ENCODE measurements around the gene ACR. TPM values are rescaled to one million over a fixed set of nuclear protein-coding genes. Genes with fewer than 3 reads are reported as not detected.
A peak's percentile ranks its signal among the peaks of the same experiment; 100 is the strongest.
"Not testable (repeated sequence)": the region's sequence is repeated elsewhere in the genome, so short reads cannot be mapped to it uniquely, and the experiment has no call there.

The ACR gene
- total RNA-seq, 1 donor from 2014 or later, result 0.22 TPM

DNA sequence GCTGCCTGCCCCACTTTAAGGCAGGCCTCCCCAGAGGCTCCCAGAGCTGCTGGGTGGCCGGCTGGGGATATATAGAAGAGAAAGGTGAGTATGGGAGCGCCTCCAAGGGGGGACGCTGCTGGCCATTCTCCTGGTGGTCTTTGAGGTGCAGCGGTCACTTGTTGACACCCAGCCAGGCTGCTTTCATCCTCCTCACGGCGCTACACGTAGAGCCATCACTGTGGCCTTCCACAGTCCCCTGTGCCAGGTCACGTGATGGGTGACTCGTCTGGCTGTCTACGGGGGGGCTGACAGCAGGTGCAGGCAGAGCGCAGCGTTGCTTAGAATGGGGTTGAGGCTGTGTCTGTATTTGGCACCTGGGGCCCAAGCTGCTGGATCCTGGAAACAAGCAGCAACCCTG lies 1.9 kb downstream of the ACR start:
- Mint-ChIP-seq H3K27ac (no peak overlapping the region), H3K36me3 (no peaks in the 10 kb centered on the region), H3K27me3 (peaks cover 27% of the 10 kb centered on the region), H3K4me1 (ENCODE audit: unreplicated experiment) (no peaks in the 10 kb centered on the region), H3K9me3 (no peaks in the 10 kb centered on the region), H3K4me3 (no peak overlapping the region)
- TF ChIP-seq, protein P1, sequence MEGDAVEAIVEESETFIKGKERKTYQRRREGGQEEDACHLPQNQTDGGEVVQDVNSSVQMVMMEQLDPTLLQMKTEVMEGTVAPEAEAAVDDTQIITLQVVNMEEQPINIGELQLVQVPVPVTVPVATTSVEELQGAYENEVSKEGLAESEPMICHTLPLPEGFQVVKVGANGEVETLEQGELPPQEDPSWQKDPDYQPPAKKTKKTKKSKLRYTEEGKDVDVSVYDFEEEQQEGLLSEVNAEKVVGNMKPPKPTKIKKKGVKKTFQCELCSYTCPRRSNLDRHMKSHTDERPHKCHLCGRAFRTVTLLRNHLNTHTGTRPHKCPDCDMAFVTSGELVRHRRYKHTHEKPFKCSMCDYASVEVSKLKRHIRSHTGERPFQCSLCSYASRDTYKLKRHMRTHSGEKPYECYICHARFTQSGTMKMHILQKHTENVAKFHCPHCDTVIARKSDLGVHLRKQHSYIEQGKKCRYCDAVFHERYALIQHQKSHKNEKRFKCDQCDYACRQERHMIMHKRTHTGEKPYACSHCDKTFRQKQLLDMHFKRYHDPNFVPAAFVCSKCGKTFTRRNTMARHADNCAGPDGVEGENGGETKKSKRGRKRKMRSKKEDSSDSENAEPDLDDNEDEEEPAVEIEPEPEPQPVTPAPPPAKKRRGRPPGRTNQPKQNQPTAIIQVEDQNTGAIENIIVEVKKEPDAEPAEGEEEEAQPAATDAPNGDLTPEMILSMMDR (conservative IDR thresholded peaks at IDR 0.05), result no peak
- peak; percentile 55 for DNase-seq (ENCODE audit: extremely low spot score, unreplicated experiment)

DNA sequence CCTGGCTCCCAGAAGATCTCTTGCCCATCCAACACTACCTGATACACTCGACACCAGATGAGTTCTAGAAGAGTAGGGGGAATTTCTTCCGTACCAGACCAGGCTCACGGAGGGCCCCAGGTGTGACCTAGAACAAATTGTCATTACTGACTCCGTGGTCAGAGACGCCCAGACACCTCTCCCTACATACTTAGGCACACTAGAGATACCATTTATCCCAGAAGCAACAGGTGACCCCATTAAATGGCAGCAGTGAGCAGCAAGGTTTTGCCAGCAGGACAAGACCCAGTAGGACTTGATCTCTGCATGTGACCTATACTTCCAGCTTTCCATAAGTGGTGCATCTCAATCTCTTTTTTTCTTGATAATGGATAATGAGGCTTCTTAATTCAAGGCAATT lies 2.7 kb downstream of the ACR start:
- H3K36me3 Mint-ChIP-seq; DNase-seq (ENCODE audit: extremely low spot score, unreplicated experiment); H3K4me3 Mint-ChIP-seq; H3K9me3 Mint-ChIP-seq; H3K27ac Mint-ChIP-seq; H3K4me1 Mint-ChIP-seq (ENCODE audit: unreplicated experiment): not testable (repeated sequence)
- H3K27me3 Mint-ChIP-seq, result peaks cover 31% of the 10 kb centered on the region

DNA sequence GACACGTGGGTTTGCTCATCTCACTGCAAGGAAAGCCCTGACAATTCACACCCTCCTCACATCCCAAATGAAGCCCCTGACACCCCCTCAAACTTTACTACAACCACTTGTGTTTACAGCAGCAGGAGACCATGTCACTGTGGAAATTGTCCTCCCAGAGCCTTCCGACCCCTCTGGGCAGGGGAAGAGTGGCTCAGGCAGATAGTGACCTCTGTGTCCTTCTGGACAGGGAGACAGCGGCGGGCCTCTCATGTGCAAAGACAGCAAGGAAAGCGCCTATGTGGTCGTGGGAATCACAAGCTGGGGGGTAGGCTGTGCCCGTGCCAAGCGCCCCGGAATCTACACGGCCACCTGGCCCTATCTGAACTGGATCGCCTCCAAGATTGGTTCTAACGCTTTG lies 6.4 kb downstream of the ACR start:
- not testable (repeated sequence) for DNase-seq (ENCODE audit: extremely low spot score, unreplicated experiment); H3K4me3 Mint-ChIP-seq; H3K9me3 Mint-ChIP-seq; H3K4me1 Mint-ChIP-seq (ENCODE audit: unreplicated experiment); H3K27ac Mint-ChIP-seq; H3K36me3 Mint-ChIP-seq
- peaks cover 16% of the 10 kb centered on the region for H3K27me3 Mint-ChIP-seq

DNA sequence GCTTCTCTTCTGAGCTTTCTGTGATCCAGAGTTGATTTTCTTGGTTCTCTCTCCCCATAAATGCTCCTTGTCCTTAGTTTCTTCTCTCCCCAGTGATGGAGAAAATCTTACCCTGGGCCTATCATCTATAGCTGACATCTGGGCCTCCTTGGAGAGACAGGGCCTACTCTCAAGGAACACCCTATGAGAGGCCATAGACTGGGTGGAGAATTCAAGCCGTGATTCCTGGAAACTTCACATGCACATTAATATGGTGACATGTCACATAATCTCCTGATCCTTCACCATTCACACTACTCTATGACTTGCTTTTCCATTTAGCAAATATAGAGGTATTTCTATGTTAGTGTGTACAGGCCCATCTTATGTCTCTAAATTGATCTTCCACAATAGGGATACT lies 9.5 kb downstream of the ACR start:
- H3K4me1 Mint-ChIP-seq (ENCODE audit: unreplicated experiment); H3K27ac Mint-ChIP-seq; H3K36me3 Mint-ChIP-seq; H3K4me3 Mint-ChIP-seq; H3K27me3 Mint-ChIP-seq; DNase-seq (ENCODE audit: extremely low spot score, unreplicated experiment); H3K9me3 Mint-ChIP-seq: not testable (repeated sequence)

DNA sequence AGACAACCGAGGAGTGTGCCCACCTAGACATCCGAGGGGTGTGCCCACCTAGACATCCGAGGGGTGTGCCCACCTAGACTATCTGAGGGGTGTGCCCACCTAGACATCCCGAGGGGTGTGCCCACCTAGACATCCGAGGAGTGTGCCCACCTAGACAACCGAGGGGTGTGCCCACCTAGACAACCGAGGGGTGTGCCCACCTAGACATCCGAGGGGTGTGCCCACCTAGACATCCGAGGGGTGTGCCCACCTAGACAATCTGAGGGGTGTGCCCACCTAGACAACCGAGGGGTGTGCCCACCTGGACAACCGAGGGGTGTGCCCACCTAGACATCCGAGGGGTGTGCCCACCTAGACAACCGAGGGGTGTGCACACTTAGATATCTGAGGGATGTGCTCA lies 10.6 kb downstream of the ACR start:
- H3K4me1 Mint-ChIP-seq (ENCODE audit: unreplicated experiment); H3K4me3 Mint-ChIP-seq; DNase-seq (ENCODE audit: extremely low spot score, unreplicated experiment); H3K9me3 Mint-ChIP-seq; H3K27ac Mint-ChIP-seq; H3K36me3 Mint-ChIP-seq: not testable (repeated sequence)
- H3K27me3 Mint-ChIP-seq, result peaks cover 14% of the 10 kb centered on the region

DNA sequence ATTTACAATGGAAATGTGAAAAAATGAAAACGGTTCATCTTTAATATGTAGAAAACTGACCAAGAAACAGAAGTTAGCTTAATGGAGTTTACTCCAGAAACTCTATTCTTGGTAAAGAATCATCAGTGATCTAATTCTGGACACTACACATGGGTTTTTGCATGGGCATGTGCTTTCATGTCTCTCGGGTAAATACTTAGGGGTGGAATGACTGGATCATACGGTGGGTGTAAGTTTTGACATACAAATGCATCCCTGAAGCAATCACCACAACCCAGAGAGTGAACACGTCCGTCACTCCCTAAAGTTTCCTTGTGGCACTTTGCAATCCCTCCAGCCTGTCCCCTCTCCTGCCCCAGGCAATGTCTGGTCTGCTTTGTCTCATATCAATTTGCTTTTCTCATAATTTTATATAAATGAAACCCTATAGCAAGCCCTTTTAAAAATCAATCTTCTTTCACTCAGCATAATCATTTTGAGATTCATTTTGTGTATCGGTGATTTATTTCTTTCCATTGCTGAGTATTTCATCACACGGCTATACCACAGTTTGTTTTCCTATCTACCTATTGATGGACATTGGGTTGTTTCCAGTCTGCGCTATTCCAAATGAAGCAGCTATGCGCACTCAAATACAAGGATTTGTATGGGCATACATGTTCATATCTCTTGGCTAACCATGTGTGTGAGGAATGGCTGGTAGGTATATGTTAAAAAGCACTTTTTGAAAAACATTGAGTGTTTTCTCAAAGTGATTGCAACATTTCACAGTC lies 11.5 kb downstream of the ACR start:
- not testable (repeated sequence) for H3K4me1 Mint-ChIP-seq (ENCODE audit: unreplicated experiment); H3K9me3 Mint-ChIP-seq; H3K27ac Mint-ChIP-seq; DNase-seq (ENCODE audit: extremely low spot score, unreplicated experiment); H3K36me3 Mint-ChIP-seq; H3K4me3 Mint-ChIP-seq
- H3K27me3 Mint-ChIP-seq, result peaks cover 15% of the 10 kb centered on the region

DNA sequence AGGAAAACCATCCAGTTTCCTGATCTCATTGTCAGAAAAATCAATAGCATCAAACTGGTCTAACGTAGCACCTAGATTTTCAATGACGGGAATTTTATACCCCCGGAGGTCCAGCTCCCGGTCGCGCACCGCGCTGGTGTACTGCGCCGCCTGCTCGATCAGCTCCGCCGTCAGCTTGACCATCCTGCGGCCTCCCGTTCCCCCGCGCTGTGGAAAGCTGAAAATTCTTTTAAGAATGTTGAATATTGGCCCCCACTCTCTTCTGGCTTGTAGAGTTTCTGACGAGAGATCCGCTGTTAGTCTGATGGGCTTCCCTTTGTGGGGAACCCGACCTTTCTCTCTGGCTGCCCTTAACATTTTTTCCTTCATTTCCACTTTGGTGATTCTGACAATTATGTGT lies 17.2 kb downstream of the ACR start:
- H3K4me1 Mint-ChIP-seq (ENCODE audit: unreplicated experiment); H3K27me3 Mint-ChIP-seq; H3K9me3 Mint-ChIP-seq; H3K27ac Mint-ChIP-seq; H3K36me3 Mint-ChIP-seq; H3K4me3 Mint-ChIP-seq; DNase-seq (ENCODE audit: extremely low spot score, unreplicated experiment): not testable (repeated sequence)

DNA sequence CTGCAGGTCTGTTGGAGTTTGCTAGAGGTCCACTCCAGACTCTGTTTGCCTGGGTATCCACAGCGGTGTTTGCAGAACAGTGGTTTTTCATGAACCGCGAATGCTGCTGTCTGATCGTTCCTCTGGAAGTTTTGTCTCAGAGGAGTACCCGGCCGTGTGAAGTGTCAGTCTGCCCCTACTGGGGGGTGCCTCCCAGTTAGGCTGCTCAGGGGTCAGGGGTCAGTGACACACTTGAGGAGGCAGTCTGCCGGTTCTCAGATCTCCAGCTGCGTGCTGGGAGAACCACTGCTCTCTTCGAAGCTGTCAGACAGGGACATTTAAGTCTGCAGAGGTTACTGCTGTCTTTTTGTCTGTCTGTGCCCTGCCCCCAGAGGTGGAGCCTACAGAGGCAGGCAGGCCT lies 18.4 kb downstream of the ACR start:
- not testable (repeated sequence) for H3K27me3 Mint-ChIP-seq; H3K9me3 Mint-ChIP-seq; H3K4me1 Mint-ChIP-seq (ENCODE audit: unreplicated experiment); H3K36me3 Mint-ChIP-seq; DNase-seq (ENCODE audit: extremely low spot score, unreplicated experiment)
- peak overlapping the region; percentile 94 for H3K27ac Mint-ChIP-seq
- H3K4me3 Mint-ChIP-seq, result peak overlapping the region; percentile 98

DNA sequence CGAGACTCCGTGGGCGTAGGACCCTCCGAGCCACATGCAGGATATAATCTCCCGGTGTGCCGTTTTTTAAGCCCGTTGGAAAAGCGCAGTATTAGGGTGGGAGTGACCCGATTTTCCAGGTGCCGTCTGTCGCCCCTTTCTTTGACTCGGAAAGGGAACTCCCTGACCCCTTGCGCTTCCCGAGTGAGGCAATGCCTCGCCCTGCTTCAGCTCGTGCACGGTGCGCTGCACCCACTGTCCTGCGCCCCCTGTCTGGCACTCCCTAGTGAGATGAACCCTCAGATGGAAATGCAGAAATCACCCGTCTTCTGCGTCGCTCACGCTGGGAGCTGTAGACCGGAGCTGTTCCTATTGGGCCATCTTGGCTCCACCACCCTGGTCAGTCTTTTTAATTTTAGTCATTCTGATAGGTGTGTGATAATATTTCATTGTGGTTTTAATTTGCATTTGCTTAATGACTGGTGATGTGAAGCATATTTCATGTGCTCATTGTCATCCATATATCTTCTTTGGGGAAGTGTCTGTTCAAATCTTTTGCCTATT lies 19.0 kb downstream of the ACR start:
- not testable (repeated sequence) for H3K27me3 Mint-ChIP-seq; H3K36me3 Mint-ChIP-seq; H3K4me1 Mint-ChIP-seq (ENCODE audit: unreplicated experiment); H3K9me3 Mint-ChIP-seq; DNase-seq (ENCODE audit: extremely low spot score, unreplicated experiment)
- Mint-ChIP-seq H3K4me3 (peak overlapping the region; percentile 98), H3K27ac (peak overlapping the region; percentile 94)
- TF ChIP-seq, protein P1 (conservative IDR thresholded peaks at IDR 0.05), result peak; percentile 56

DNA sequence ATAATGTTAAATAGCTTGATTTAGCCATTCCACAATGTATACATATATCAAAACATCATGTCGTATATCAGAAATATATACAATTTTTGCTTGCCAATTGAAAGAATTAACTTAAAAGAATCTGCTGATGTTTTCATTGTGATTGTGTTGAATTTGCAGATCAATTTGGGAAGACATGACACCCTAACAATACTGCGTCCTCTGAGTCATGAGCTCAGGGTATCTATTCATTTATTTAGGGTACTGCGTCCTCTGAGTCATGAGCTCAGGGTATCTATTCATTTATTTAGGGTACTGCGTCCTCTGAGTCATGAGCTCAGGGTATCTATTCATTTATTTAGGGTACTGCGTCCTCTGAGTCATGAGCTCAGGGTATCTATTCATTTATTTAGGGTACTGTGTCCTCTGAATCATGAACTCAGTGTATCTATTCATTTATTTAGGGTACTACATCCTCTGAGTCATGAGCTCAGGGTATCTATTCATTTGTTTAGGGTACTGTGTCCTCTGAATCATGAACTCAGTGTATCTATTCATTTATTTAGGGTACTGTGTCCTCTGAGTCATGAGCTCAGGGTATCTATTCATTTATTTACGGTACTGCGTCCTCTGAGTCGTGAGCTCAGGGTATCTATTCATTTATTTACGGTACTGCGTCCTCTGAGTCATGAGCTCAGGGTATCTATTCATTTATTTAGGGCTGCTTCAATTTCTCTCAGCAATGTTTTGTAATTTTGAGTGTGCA lies 21.8 kb downstream of the ACR start:
- not testable (repeated sequence) for H3K27me3 Mint-ChIP-seq; H3K9me3 Mint-ChIP-seq; DNase-seq (ENCODE audit: extremely low spot score, unreplicated experiment); H3K36me3 Mint-ChIP-seq; H3K27ac Mint-ChIP-seq; H3K4me1 Mint-ChIP-seq (ENCODE audit: unreplicated experiment)
- H3K4me3 Mint-ChIP-seq, result peak overlapping the region; percentile 17

DNA sequence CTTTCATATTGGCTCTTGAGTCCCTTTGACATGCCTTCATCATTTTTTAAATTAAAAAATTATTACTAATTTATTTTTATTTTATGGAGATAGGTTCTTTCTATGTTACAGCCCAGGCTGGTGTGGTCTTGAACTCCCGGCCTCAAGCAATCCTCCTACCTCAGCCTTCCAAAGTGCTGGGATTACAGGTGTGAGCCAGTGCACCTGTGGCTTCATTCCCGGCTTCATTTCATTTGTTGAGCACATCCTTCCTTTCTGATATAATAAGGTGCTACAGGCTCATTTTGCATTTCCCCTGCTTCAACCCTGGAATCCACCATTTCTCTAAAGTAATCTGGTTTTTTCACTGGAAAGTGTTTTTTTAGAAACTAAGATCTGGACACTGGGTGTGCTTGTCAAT lies 23.8 kb downstream of the ACR start:
- H3K4me3 Mint-ChIP-seq; DNase-seq (ENCODE audit: extremely low spot score, unreplicated experiment); H3K27me3 Mint-ChIP-seq; H3K36me3 Mint-ChIP-seq; H3K4me1 Mint-ChIP-seq (ENCODE audit: unreplicated experiment); H3K9me3 Mint-ChIP-seq; H3K27ac Mint-ChIP-seq: not testable (repeated sequence)

DNA sequence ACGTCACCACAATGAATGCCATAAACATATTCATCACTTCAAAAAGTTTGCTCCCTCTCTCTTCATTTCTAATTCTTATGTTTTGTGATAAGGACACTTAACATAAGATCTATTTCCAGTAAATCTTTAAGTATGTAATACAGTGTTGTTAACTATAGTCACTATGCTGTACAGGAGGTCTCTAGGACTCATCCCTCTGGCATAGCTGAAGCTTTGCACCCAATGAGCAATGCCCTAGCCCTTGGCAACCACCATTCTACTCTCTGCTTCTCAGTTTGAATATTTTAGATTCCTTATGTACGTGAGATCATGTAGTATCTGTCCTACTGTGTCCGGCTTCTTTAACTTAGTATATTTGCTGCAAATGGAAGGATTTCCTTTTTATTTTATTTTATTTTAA lies 26.3 kb downstream of the ACR start:
- H3K4me1 Mint-ChIP-seq (ENCODE audit: unreplicated experiment); H3K27me3 Mint-ChIP-seq; H3K9me3 Mint-ChIP-seq; DNase-seq (ENCODE audit: extremely low spot score, unreplicated experiment); H3K27ac Mint-ChIP-seq; H3K36me3 Mint-ChIP-seq; H3K4me3 Mint-ChIP-seq: not testable (repeated sequence)

Data from type B pancreatic cell (in vitro differentiated cells).